Measurements from ENCODE around the gene CLEC2A.

- TF ChIP-seq CTCF (conservative IDR thresholded peaks at IDR 0.05), result no peak
- no peak for TF ChIP-seq EZH2 (IDR thresholded peaks at IDR 0.05; ENCODE audit: low read depth)
These were observed 2.9 kb upstream of the CLEC2A start for GRCh38 chr12:9935026-9935425.
